DOHH2 (cell line): ENCODE data around the gene GPHN.

ENCODE experiments used
- CTCF ChIP-seq: fragments of 200-600 bp; sonication (generic); IDR thresholded peaks from one replicate; pipeline ENCODE4 v1.5.1; 2014; ENCODE audit warnings: antibody characterized with exemption, mild to moderate bottlenecking, low read depth, low read length; ENCODE audit not compliant: poor library complexity, severe bottlenecking
- EZH2phosphoT487 ChIP-seq: fragments of 200-600 bp; sonication (generic); IDR thresholded peaks from 2 replicates; pipeline ENCODE4 v1.6.1; 2017; ENCODE audit warnings: borderline replicate concordance, mild to moderate bottlenecking, antibody characterized with exemption, low read length, moderate library complexity, mixed read lengths

GRCh38 chr14:66975251-66975650, 467.3 kb downstream of the GPHN start:
- TF ChIP-seq CTCF (no peak), EZH2phosphoT487 (no peak)
